ENCODE measurements around the gene ERN1.

ERN1 gene

DNA sequence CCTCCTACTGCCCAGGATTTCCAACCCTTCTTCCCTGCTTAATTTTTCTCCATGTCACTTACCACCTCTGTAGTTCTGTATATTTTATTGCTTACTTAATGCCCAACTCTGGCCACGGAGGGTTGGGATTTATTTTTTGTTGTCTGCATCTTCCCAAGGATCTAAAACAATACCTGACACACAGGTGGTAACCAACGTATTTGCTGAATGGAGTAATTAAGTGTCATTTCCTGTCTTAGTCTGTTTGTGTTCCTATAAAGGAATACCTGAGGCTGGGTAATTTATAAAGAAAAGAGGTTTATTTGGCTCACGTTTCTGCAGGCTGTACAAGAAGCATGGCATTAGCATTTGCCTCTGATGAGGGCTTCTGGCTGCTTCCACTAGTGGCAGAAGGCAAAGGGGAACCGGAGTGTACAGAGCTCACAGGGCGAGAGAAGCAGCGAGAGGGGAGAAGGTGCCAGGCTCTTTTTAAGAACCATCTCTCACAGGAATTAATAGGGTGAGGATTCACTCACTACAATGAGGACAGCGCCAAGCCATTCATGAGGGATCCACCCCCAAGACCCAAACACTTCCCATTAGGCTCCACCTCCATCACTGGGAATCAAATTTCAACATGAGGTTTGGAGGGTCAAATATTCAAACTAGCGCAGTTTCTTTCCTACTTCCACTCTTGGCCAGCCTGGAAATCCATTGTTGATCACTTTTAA is 44.8 kb downstream of the ERN1 start:
- no peak for DNase-seq (ENCODE audit: low read depth)
- TF ChIP-seq, protein P1, sequence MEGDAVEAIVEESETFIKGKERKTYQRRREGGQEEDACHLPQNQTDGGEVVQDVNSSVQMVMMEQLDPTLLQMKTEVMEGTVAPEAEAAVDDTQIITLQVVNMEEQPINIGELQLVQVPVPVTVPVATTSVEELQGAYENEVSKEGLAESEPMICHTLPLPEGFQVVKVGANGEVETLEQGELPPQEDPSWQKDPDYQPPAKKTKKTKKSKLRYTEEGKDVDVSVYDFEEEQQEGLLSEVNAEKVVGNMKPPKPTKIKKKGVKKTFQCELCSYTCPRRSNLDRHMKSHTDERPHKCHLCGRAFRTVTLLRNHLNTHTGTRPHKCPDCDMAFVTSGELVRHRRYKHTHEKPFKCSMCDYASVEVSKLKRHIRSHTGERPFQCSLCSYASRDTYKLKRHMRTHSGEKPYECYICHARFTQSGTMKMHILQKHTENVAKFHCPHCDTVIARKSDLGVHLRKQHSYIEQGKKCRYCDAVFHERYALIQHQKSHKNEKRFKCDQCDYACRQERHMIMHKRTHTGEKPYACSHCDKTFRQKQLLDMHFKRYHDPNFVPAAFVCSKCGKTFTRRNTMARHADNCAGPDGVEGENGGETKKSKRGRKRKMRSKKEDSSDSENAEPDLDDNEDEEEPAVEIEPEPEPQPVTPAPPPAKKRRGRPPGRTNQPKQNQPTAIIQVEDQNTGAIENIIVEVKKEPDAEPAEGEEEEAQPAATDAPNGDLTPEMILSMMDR (IDR thresholded peaks at IDR 0.05; ENCODE audit: control insufficient read depth, extremely low read depth, insufficient read depth) = no peak
- no peak overlapping the region for H3K4me3 ChIP-seq (ENCODE audit: low read depth, low read length)

DNA sequence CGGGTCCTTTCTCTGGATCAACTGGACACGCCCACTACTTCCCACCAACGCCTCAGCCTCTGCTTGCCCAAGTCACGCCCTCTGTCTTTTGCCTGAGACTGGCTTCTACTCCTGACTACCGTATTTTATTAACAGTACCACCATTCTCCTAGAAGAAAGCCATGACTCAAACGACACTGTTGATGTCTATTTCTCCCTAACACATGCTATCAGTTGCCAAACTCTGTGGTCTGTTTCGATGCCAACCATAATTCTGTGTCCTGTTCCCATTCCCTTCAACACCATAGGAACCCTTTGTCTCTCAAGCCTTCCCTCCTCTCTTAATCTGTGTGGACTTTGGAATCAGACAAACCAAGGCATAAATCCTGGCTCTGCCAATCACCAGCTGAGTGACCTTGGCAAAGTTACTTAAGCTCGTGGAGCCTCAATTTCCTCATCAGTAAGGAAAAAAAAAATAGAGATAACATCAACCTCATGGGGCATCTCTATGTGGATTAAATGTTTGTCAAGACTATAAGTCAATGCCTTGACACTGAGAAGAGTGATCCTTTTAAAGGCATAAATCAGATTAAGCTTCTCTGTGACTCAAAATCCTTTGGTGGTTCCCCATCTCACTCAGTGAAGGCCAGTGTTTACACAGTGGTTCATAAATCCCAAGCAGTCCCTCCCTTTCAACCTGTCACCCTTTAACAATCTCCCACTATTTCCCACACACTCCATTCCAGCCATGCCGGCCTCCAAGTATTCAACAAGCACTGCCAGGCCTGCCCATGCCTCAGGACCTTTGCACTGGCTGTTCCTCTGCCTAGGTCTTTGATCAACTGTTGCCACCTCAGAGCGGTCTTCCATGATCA is 45.6 kb downstream of the ERN1 start:
- no peak for DNase-seq (ENCODE audit: low read depth)
- TF ChIP-seq, protein P1 (IDR thresholded peaks at IDR 0.05; ENCODE audit: control insufficient read depth, extremely low read depth, insufficient read depth) = no peak
- H3K4me3 ChIP-seq (ENCODE audit: low read depth, low read length) = no peak overlapping the region

DNA sequence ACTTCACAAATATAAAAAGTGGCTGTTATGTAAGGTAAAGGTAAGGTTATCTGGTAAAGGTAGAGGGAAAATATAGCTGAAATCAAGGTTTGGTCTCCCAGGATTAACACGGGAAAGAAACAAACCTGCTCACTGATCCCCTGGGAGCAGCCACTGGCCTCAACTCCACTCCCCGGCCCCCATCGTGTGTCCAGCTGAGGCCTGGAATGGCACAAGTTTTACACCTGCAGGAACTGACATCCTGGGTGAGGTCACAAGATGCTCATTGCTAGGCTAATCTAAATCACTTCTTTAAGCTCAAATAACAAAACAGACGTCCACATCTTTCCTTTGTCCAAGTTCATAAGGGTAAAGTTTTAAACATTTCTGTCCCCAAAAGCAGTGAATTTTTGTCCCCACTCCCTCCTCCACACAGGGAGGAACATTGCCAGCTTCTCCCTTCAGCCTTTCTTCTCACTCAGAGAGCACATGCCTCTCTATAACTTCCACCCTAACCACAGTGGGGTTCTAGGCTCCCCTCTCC is 46.3 kb downstream of the ERN1 start:
- no peak for DNase-seq (ENCODE audit: low read depth)
- TF ChIP-seq, protein P1 (IDR thresholded peaks at IDR 0.05; ENCODE audit: control insufficient read depth, extremely low read depth, insufficient read depth) = no peak
- no peak overlapping the region for H3K4me3 ChIP-seq (ENCODE audit: low read depth, low read length)

DNA sequence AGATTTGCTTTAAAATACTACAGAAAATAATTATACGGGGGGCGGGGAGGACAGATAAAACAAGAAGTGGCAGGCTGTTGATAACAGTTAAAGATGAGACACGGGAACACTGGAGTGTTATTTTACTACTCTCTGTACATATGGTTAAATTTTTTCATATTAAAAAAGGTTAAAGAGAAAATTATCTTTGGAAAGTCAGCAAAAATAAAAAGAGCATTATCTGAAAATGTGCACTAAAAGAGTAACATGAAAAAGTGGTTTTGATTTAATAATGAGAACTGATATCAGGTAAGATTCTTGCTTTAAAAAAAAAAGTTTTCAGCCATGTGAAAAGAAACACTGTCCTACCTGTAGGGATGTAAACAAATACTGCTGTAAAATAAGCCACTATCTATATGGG is 46.9 kb downstream of the ERN1 start:
- TF ChIP-seq, protein P1 (IDR thresholded peaks at IDR 0.05; ENCODE audit: control insufficient read depth, extremely low read depth, insufficient read depth) = no peak
- no peak for DNase-seq (ENCODE audit: low read depth)

DNA sequence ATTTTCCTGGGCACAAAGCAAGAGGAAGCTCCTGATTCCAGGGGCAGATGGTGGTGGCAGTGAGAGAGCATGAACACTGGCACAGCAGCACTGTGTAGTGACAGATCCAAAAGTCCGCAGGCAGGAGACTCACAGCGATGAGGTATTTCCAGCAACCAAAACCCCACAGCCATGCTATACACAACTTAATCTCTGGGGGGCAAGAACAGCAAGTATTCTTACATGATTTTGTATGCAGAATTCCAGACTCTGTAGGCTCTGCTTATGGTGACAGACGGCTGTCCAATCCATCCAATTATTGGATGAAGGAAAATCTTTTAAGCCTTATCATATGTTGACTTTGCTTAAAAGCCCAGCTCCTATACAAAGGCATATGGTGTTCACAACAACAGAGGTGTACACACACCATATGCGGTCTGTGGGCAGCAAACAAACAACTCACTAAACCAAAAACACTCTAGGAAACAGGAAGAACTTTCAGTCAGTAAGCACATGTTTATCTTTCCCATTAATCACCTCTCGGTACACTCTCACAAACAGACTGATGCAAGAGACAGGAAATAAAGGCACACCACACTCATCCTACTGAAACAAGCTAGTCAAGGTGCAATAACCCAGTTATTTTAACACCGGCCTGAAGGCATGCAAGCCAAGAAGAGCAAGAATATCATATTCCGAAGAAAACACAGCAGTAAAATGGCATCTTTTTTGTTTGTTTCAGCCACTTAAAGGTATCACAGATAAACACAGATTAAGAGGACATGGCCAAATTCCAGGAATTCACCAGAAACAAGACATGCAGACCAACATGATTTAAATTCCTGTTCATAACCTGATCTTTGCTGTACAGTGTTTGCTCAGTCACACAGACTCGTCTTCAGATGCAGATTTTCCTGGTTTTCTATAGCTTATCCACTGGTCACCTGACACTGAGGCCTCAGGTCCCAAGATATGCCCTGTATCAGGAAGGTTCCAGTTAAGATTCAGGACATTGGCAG is 47.8 kb downstream of the ERN1 start:
- peak overlapping the region; percentile 18 for H3K4me3 ChIP-seq (ENCODE audit: low read depth, low read length)
- TF ChIP-seq, protein P1 (IDR thresholded peaks at IDR 0.05; ENCODE audit: control insufficient read depth, extremely low read depth, insufficient read depth) = no peak
- DNase-seq (ENCODE audit: low read depth) = peak; percentile 96

More for the DNA sequence above, 46.9 kb downstream of the ERN1 start:
- H3K4me3 ChIP-seq (ENCODE audit: low read depth, low read length) = 0 out of 2 replicates have a peak overlapping the region, but pooled peaks have one; percentile 18

DNA sequence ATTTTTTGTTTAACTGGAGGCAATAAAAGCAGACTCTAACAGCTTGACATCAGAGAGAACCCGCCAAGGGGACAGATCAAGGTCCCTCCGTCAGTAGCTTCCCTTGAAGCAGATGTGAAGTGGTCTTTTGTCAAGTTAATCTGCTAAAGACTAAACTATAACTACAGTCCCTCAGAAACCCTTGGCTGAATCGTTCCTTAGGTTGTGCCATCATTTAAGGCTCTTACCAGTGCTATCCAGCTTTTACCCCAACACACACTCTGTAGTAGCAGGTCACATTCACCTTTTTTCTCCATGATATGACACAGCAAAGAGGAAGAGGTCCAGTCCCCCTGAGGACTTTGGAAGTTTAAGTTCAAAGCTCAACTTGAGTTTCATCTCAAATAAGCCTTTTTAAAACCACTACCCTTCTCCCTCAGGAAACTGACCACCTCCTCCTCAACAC is 49.7 kb downstream of the ERN1 start:
- no peak for DNase-seq (ENCODE audit: low read depth)
- TF ChIP-seq, protein P1 (IDR thresholded peaks at IDR 0.05; ENCODE audit: control insufficient read depth, extremely low read depth, insufficient read depth) = no peak
- H3K4me3 ChIP-seq (ENCODE audit: low read depth, low read length) = no peak overlapping the region
